Neuronal stem cell (in vitro differentiated cells): ENCODE data around the gene RANBP17.
"Not testable (repeated sequence)": the region's sequence is repeated elsewhere in the genome, so short reads cannot be mapped to it uniquely, and the experiment has no call there.

Experiments
- DNase-seq: peaks from one replicate; pipeline ENCODE4 v3.0.0-alpha.2; 2013; ENCODE audit warnings: low spot score
- H2AFZ ChIP-seq: one replicate; pipeline ENCODE4 v1.6.1; 2013; ENCODE audit warnings: mild to moderate bottlenecking, low read length, inconsistent platforms
- H2AK5ac ChIP-seq: 2 replicates; pipeline ENCODE4 v1.6.1; 2013; ENCODE audit warnings: low read depth, mild to moderate bottlenecking, inconsistent platforms, low read length, moderate library complexity, mixed read lengths
- H2BK120ac ChIP-seq: 2 replicates; pipeline ENCODE4 v1.6.1; 2013; ENCODE audit warnings: low read depth, mild to moderate bottlenecking, inconsistent platforms, low read length, moderate library complexity, mixed read lengths
- H2BK12ac ChIP-seq: one replicate; pipeline ENCODE4 v1.6.1; 2013; ENCODE audit warnings: low read length, inconsistent platforms
- H2BK15ac ChIP-seq: 2 replicates; pipeline ENCODE4 v1.6.1; 2013; ENCODE audit warnings: mild to moderate bottlenecking, low read length, inconsistent platforms, mixed read lengths
- H2BK5ac ChIP-seq: one replicate; pipeline ENCODE4 v1.6.1; 2013; ENCODE audit warnings: inconsistent platforms, mild to moderate bottlenecking, low read length, moderate library complexity
- H3K14ac ChIP-seq: one replicate; pipeline ENCODE4 v1.6.1; 2013; ENCODE audit warnings: low read length, inconsistent platforms
- H3K18ac ChIP-seq: 2 replicates; pipeline ENCODE4 v1.6.1; 2013; ENCODE audit warnings: low read length, inconsistent platforms
- H3K23ac ChIP-seq: 2 replicates; pipeline ENCODE4 v1.6.1; 2013; ENCODE audit warnings: low read depth, mild to moderate bottlenecking, mixed read lengths, low read length, inconsistent platforms; ENCODE audit not compliant: poor library complexity
- H3K27ac ChIP-seq: replicated peaks from 3 replicates; pipeline ENCODE4 v1.5.1; 2013; ENCODE audit warnings: low read length, inconsistent platforms
- H3K27me3 ChIP-seq, 3 experiments: 2 replicates each; pipeline ENCODE4 v1.6.1; 2013; ENCODE audit warnings: low read length in 3 of 3, mild to moderate bottlenecking in 2 of 3, inconsistent platforms in 1 of 3, low read depth in 1 of 3, mixed read lengths in 1 of 3, moderate library complexity in 1 of 3; ENCODE audit not compliant: control insufficient read depth in 3 of 3, insufficient read depth in 3 of 3
- H3K36me3 ChIP-seq, 2 donors: replicated peaks in 1 of 2; 2 replicates each; pipeline ENCODE4 v1.6.1; 2013; ENCODE audit warnings: low read length in 2 of 2; ENCODE audit not compliant: control insufficient read depth in 2 of 2, insufficient read depth in 2 of 2
- H3K4ac ChIP-seq: 2 replicates; pipeline ENCODE4 v1.6.1; 2013; ENCODE audit warnings: inconsistent platforms, mild to moderate bottlenecking, low read length, moderate library complexity
- H3K4me1 ChIP-seq, 2 donors: 1 replicate in 1 of 2; 2 replicates in 1 of 2; pipeline ENCODE4 v1.6.1; 2013; ENCODE audit warnings: low read length in 2 of 2, low read depth in 1 of 2; ENCODE audit not compliant: control insufficient read depth in 2 of 2, insufficient read depth in 1 of 2
- H3K4me2 ChIP-seq: one replicate; pipeline ENCODE4 v1.6.1; 2013; ENCODE audit warnings: mild to moderate bottlenecking, low read length, inconsistent platforms; ENCODE audit not compliant: insufficient read depth, poor library complexity, severe bottlenecking
- H3K4me3 ChIP-seq, 2 donors: 2 replicates each; pipeline ENCODE4 v1.5.1; 2013; ENCODE audit warnings: low read length in 2 of 2, mild to moderate bottlenecking in 2 of 2, inconsistent platforms in 1 of 2, moderate library complexity in 1 of 2
- H3K79me1 ChIP-seq: one replicate; pipeline ENCODE4 v1.6.1; 2013; ENCODE audit warnings: low read depth, mild to moderate bottlenecking, inconsistent platforms, low read length, moderate library complexity
- H3K9ac ChIP-seq: one replicate; pipeline ENCODE4 v1.6.1; 2013; ENCODE audit warnings: mild to moderate bottlenecking, low read depth, low read length, inconsistent platforms; ENCODE audit not compliant: poor library complexity
- H3K9me3 ChIP-seq, 2 donors: replicated peaks in 1 of 2; 2 replicates each; pipeline versions ENCODE3 to v1.6.1; 2013; ENCODE audit warnings: low read length in 2 of 2, mild to moderate bottlenecking in 2 of 2, inconsistent platforms in 1 of 2, low read depth in 1 of 2, mixed read lengths in 1 of 2, moderate library complexity in 1 of 2; ENCODE audit not compliant: control insufficient read depth in 2 of 2, insufficient read depth in 1 of 2
- H4K8ac ChIP-seq: one replicate; pipeline ENCODE4 v1.6.1; 2013; ENCODE audit warnings: low read depth, mild to moderate bottlenecking, inconsistent platforms, low read length, moderate library complexity
- H4K91ac ChIP-seq: one replicate; pipeline ENCODE4 v1.6.1; 2013; ENCODE audit warnings: low read length, low read depth, mild to moderate bottlenecking, inconsistent platforms; ENCODE audit not compliant: poor library complexity
- WGBS, 2 donors: extraction: QIAGEN DNeasy Blood & Tissue Kit; methylation state at CpG; one replicate each; pipeline ENCODE4 v1.1.7; 2013; ENCODE audit warnings: missing lambda C conversion rate in 2 of 2, mixed read lengths in 1 of 2; ENCODE audit not compliant: insufficient read length in 2 of 2, insufficient replicate concordance in 1 of 2; ENCODE audit errors: extremely low coverage in 2 of 2; 5-methylcytosine and 5-hydroxymethylcytosine counted together

RANBP17 gene

GRCh38 chr5:171295801-171296200 is 434.0 kb downstream of the RANBP17 start:
- Histone ChIP-seq H2BK120ac (no peak overlapping the region), H3K23ac (no peak overlapping the region), H3K4ac (no peak overlapping the region), H4K8ac (no peak overlapping the region), H3K4me1 (no peaks in the 10 kb centered on the region), H3K9ac (no peak overlapping the region), H3K14ac (no peak overlapping the region), H2AK5ac (no peak overlapping the region), H3K18ac (no peak overlapping the region), H3K27ac (no peak overlapping the region), H3K4me2 (no peak overlapping the region), H3K4me3 (no peak overlapping the region), H3K79me1 (no peaks in the 10 kb centered on the region), H2BK5ac (no peak overlapping the region), H2AFZ (no peak overlapping the region), H3K9me3 (no peaks in the 10 kb centered on the region), H2BK12ac (no peak overlapping the region), H4K91ac (no peak overlapping the region), H3K27me3 (no peaks in the 10 kb centered on the region), H2BK15ac (no peak overlapping the region), H3K36me3 (peaks cover 1 to 38% of the 10 kb centered on the region in 2 donors)
- WGBS, 2 donors: no CpG with 5 or more reads among the region's 5 CpGs
- DNase-seq: no peak

GRCh38 chr5:171297941-171298340 is 436.1 kb downstream of the RANBP17 start:
- not testable (repeated sequence) for H3K4me2 ChIP-seq, H3K14ac ChIP-seq, H3K18ac ChIP-seq, DNase-seq, H3K79me1 ChIP-seq, H3K9me3 ChIP-seq, H2AK5ac ChIP-seq, H3K27ac ChIP-seq, H3K9ac ChIP-seq, H3K27me3 ChIP-seq, H4K8ac ChIP-seq, H4K91ac ChIP-seq, H3K4me1 ChIP-seq, H2BK15ac ChIP-seq, H2BK5ac ChIP-seq, H2BK12ac ChIP-seq, H3K4ac ChIP-seq, H3K4me3 ChIP-seq, H3K23ac ChIP-seq, H2AFZ ChIP-seq, H2BK120ac ChIP-seq
- no CpG with 5 or more reads among the region's 6 CpGs for WGBS, 2 donors
- peaks cover 1 to 41% of the 10 kb centered on the region in 2 donors for H3K36me3 ChIP-seq

GRCh38 chr5:171299228-171299627 is 437.4 kb downstream of the RANBP17 start:
- H4K91ac ChIP-seq: no peak overlapping the region
- no peak overlapping the region for H3K23ac ChIP-seq
- H2AK5ac ChIP-seq: no peak overlapping the region
- H2BK15ac ChIP-seq: no peak overlapping the region
- no peak overlapping the region for H2BK5ac ChIP-seq
- H3K27me3 ChIP-seq: peaks cover 0 to 4% (median 1%) of the 10 kb centered on the region in 3 experiments
- no peak overlapping the region for H3K4me3 ChIP-seq
- no peak overlapping the region for H2AFZ ChIP-seq
- no peak overlapping the region for H3K14ac ChIP-seq
- H3K4me1 ChIP-seq: no peaks in the 10 kb centered on the region
- no CpG with 5 or more reads among the region's 4 CpGs for WGBS, 2 donors
- no peak overlapping the region for H3K9ac ChIP-seq
- DNase-seq: no peak
- H2BK12ac ChIP-seq: no peak overlapping the region
- H3K9me3 ChIP-seq: peaks cover 0 to 1% of the 10 kb centered on the region in 2 donors
- peaks cover under 1 to 29% of the 10 kb centered on the region in 2 donors for H3K36me3 ChIP-seq
- no peak overlapping the region for H3K18ac ChIP-seq
- no peak overlapping the region for H4K8ac ChIP-seq
- H3K79me1 ChIP-seq: no peaks in the 10 kb centered on the region
- H2BK120ac ChIP-seq: no peak overlapping the region
- no peak overlapping the region for H3K27ac ChIP-seq
- H3K4ac ChIP-seq: no peak overlapping the region
- no peak overlapping the region for H3K4me2 ChIP-seq

- Histone ChIP-seq H3K18ac (no peak overlapping the region), H3K14ac (no peak overlapping the region), H4K8ac (no peak overlapping the region), H4K91ac (no peak overlapping the region), H3K27me3 (peaks cover 2 to 10% (median 8%) of the 10 kb centered on the region in 3 experiments), H2BK5ac (no peak overlapping the region), H3K79me1 (no peaks in the 10 kb centered on the region), H3K4ac (no peak overlapping the region), H3K4me3 (no peak overlapping the region), H2BK15ac (no peak overlapping the region), H2AK5ac (no peak overlapping the region), H2BK120ac (no peak overlapping the region), H3K9me3 (peaks cover 0 to 2% of the 10 kb centered on the region in 2 donors), H2BK12ac (no peak overlapping the region), H3K4me1 (no peaks in the 10 kb centered on the region), H3K27ac (no peak overlapping the region), H3K4me2 (no peak overlapping the region), H2AFZ (no peak overlapping the region), H3K36me3 (peaks cover 0 to 28% of the 10 kb centered on the region in 2 donors), H3K9ac (no peak overlapping the region), H3K23ac (no peak overlapping the region)
- no peak for DNase-seq
- WGBS, 2 donors: no CpG with 5 or more reads among the region's 2 CpGs
Observed at GRCh38 chr5:171299851-171300250, 438.0 kb downstream of the RANBP17 start.
